IPS-15b (cell line): ENCODE data around the gene NUS1.
"Not testable (repeated sequence)": the region's sequence is repeated elsewhere in the genome, so short reads cannot be mapped to it uniquely, and the experiment has no call there.

ENCODE experiments used
- H3K27me3 ChIP-seq: one replicate; pipeline ENCODE4 v1.6.1; 2013; ENCODE audit warnings: low read length; ENCODE audit not compliant: control insufficient read depth, insufficient read depth
- H3K36me3 ChIP-seq: one replicate; pipeline ENCODE4 v1.6.1; 2013; ENCODE audit warnings: low read length; ENCODE audit not compliant: control insufficient read depth, insufficient read depth
- H3K4me1 ChIP-seq: one replicate; pipeline ENCODE4 v1.6.1; 2013; ENCODE audit warnings: mild to moderate bottlenecking, low read length; ENCODE audit not compliant: control insufficient read depth, insufficient read depth
- H3K4me3 ChIP-seq: one replicate; pipeline ENCODE4 v1.5.1; 2013; ENCODE audit warnings: low read depth, low read length
- H3K9ac ChIP-seq: one replicate; pipeline ENCODE4 v1.6.1; 2013; ENCODE audit warnings: low read depth, mild to moderate bottlenecking, low read length
- H3K9me3 ChIP-seq: one replicate; pipeline ENCODE4 v1.6.1; 2013; ENCODE audit warnings: mild to moderate bottlenecking, low read length; ENCODE audit not compliant: control insufficient read depth, insufficient read depth

NUS1 gene

DNA sequence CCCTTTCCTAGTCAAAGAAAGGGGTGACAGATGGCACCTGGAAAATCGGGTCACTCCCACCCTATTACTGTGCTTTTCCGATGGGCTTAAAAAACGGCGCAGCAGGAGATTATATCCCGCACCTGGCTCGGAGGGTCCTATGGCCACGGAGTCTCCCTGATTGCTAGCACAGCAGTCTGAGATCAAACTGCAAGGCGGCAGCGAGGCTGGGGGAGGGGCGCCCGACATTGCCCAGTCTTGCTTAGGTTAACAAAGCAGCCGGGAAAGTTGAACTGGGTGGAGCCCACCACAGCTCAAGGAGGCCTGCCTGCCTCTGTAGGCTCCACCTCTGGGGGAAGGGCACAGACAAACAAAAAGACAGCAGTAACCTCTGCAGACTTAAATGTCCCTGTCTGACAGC is 46.3 kb downstream of the NUS1 start:
- not testable (repeated sequence) for H3K9me3 ChIP-seq, H3K4me1 ChIP-seq, H3K4me3 ChIP-seq, H3K36me3 ChIP-seq, H3K27me3 ChIP-seq, H3K9ac ChIP-seq

DNA sequence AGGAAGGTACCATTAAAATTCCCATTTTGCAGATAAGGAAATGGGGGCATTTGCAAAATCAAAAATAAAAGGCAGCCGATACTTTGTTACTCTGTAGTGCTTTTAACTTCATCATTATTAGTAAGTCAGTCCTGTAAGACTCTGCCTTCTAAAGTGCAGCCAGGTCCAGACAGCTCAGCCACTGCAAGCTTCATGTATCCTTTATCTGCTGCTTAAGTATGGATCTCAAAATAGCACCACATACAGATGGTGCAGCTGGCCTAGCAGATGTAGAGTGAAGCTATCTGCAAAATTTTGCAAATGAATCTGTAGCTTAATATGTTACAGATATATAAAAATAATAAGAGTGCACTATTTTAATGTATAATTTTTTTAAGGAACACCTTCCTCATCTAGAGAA is 53.4 kb downstream of the NUS1 start:
- H3K4me3 ChIP-seq: no peak overlapping the region
- H3K4me1 ChIP-seq: no peaks in the 10 kb centered on the region
- H3K27me3 ChIP-seq: no peaks in the 10 kb centered on the region
- no peaks in the 10 kb centered on the region for H3K9me3 ChIP-seq
- H3K9ac ChIP-seq: no peak overlapping the region
- H3K36me3 ChIP-seq: no peaks in the 10 kb centered on the region

DNA sequence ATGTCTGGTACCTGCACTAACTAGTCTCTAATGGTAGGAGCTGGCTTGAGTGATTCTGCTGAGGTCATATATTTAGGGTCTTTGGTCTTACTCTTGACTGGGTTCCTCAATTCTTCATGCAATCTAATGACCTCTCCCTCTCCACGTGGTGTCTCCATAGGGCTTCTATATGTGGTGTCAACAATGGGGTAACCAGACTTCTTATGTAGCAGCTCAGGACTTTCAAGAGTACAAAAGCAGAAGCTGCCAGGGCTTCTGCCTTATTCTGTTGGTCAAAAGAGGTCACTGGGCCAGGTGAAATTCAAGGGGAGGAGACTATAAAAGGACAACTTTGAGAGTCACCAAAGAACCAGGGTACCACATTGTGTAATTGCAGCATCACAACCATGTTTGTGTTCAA is 54.3 kb downstream of the NUS1 start:
- Histone ChIP-seq H3K9me3 (no peaks in the 10 kb centered on the region), H3K4me3 (no peak overlapping the region), H3K9ac (no peak overlapping the region), H3K27me3 (no peaks in the 10 kb centered on the region), H3K36me3 (no peaks in the 10 kb centered on the region), H3K4me1 (no peaks in the 10 kb centered on the region)

DNA sequence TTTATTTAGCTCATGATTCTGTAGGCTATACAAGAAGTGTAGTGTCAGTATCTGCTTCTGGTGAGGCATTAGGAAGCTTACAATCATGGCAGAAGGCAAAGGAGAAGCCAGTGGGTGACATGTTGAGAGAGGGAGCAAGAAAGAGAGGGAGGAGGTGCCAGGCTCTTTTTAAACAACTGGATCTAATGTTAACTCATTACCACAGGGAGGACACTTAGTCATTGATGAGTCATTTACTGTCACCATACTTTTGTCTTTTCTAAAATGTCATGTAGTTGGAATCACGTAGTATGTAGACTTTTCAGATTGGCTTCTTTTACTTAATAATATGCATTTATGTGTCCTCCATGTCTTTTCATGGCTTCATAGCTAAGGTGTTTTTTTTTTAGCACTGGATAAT is 58.1 kb downstream of the NUS1 start:
- no peak overlapping the region for H3K9ac ChIP-seq
- H3K27me3 ChIP-seq: no peaks in the 10 kb centered on the region
- H3K4me3 ChIP-seq: no peak overlapping the region
- H3K36me3 ChIP-seq: no peaks in the 10 kb centered on the region
- no peaks in the 10 kb centered on the region for H3K9me3 ChIP-seq
- no peaks in the 10 kb centered on the region for H3K4me1 ChIP-seq

- no peak overlapping the region for H3K4me3 ChIP-seq
- no peak overlapping the region for H3K9ac ChIP-seq
- H3K9me3 ChIP-seq: no peaks in the 10 kb centered on the region
- H3K4me1 ChIP-seq: peaks cover 7% of the 10 kb centered on the region
- no peaks in the 10 kb centered on the region for H3K36me3 ChIP-seq
- no peaks in the 10 kb centered on the region for H3K27me3 ChIP-seq
Measured at GRCh38 chr6:117739869-117740268, 64.6 kb downstream of the NUS1 start.

- no peak overlapping the region for H3K4me3 ChIP-seq
- H3K9me3 ChIP-seq: no peaks in the 10 kb centered on the region
- H3K4me1 ChIP-seq: peaks cover 7% of the 10 kb centered on the region
- no peaks in the 10 kb centered on the region for H3K36me3 ChIP-seq
- H3K27me3 ChIP-seq: no peaks in the 10 kb centered on the region
- no peak overlapping the region for H3K9ac ChIP-seq
Measured at GRCh38 chr6:117740605-117741004, 65.3 kb downstream of the NUS1 start.

DNA sequence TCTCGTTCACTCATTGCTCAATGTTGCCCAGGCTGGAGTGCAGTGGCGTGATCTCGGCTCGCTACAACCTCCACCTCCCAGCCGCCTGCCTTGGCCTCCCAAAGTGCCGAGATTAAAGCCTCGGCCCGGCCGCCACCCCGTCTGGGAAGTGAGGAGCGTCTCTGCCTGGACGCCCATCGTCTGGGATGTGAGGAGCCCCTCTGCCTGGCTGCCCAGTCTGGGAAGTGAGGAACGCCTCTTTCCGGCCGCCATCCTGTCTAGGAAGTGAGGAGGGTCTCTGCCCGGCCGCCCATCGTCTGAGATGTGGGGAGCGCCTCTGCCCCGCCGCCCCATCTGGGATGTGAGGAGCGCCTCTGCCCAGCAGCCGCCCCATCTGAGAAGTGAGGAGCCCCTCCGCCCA is 75.4 kb downstream of the NUS1 start:
- H3K9me3 ChIP-seq, H3K4me3 ChIP-seq, H3K27me3 ChIP-seq, H3K36me3 ChIP-seq, H3K4me1 ChIP-seq, H3K9ac ChIP-seq: not testable (repeated sequence)
